Measurements from ENCODE around the gene PLCL2. TPM values are rescaled to one million over a fixed set of nuclear protein-coding genes. Genes with fewer than 3 reads are reported as not detected.

PLCL2 gene
- total and polyA plus RNA-seq, 2 donors: 7.0 to 17.8 TPM

- Histone ChIP-seq H3K9me3 (ENCODE audit: control insufficient read depth in 2 of 2, insufficient read depth in 1 of 2, low read length in 1 of 2) (no peaks in the 10 kb centered on the region), H3K4me3 (ENCODE audit: low read length in 2 of 2) (no peak overlapping the region), H3K27ac (ENCODE audit: low read depth in 1 of 2, low read length in 1 of 2) (peak overlapping the region in 1 of 2 donors; percentile 64), H3K4me1 (ENCODE audit: control insufficient read depth in 2 of 2, insufficient read depth in 2 of 2, low read length in 2 of 2) (peaks cover 17 to 53% of the 10 kb centered on the region in 2 donors), H3K27me3 (ENCODE audit: control insufficient read depth in 2 of 2, insufficient read depth in 1 of 2, low read length in 1 of 2) (no peaks in the 10 kb centered on the region), H3K36me3 (ENCODE audit: control insufficient read depth in 2 of 2, insufficient read depth in 2 of 2, low read length in 1 of 2) (no peaks in the 10 kb centered on the region)
- DNase-seq (ENCODE audit: low read depth in 6 of 9, low spot score in 9 of 9): peak in 4 of 9 donors; percentile 36 to 80 (median 55)
- 55% methylated on average over 11 of the region's 11 CpGs for whole genome bisulfite sequencing
These were observed 12.6 kb downstream of the PLCL2 start for GRCh38 chr3:16897254-16897926.

GRCh38 chr3:16898595-16899395 is 14.0 kb downstream of the PLCL2 start:
- 94% methylated on average over 7 of the region's 7 CpGs for WGBS
- Histone ChIP-seq H3K4me1 (ENCODE audit: control insufficient read depth in 2 of 2, insufficient read depth in 2 of 2, low read length in 2 of 2) (peaks cover 17 to 63% of the 10 kb centered on the region in 2 donors), H3K9me3 (ENCODE audit: control insufficient read depth in 2 of 2, insufficient read depth in 1 of 2, low read length in 1 of 2) (no peaks in the 10 kb centered on the region), H3K36me3 (ENCODE audit: control insufficient read depth in 2 of 2, insufficient read depth in 2 of 2, low read length in 1 of 2) (no peaks in the 10 kb centered on the region), H3K4me3 (ENCODE audit: low read length in 2 of 2) (no peak overlapping the region), H3K27ac (ENCODE audit: low read depth in 1 of 2, low read length in 1 of 2) (no peak overlapping the region), H3K27me3 (ENCODE audit: control insufficient read depth in 2 of 2, insufficient read depth in 1 of 2, low read length in 1 of 2) (no peaks in the 10 kb centered on the region)
- no peak for DNase-seq (ENCODE audit: low read depth in 6 of 9, low spot score in 9 of 9)

GRCh38 chr3:16899919-16900318 is 15.2 kb downstream of the PLCL2 start:
- Histone ChIP-seq H3K4me3 (ENCODE audit: low read length in 2 of 2) (no peak overlapping the region), H3K27me3 (ENCODE audit: control insufficient read depth in 2 of 2, insufficient read depth in 1 of 2, low read length in 1 of 2) (no peaks in the 10 kb centered on the region), H3K27ac (ENCODE audit: low read depth in 1 of 2, low read length in 1 of 2) (no peak overlapping the region), H3K9me3 (ENCODE audit: control insufficient read depth in 2 of 2, insufficient read depth in 1 of 2, low read length in 1 of 2) (no peaks in the 10 kb centered on the region), H3K36me3 (ENCODE audit: control insufficient read depth in 2 of 2, insufficient read depth in 2 of 2, low read length in 1 of 2) (no peaks in the 10 kb centered on the region), H3K4me1 (ENCODE audit: control insufficient read depth in 2 of 2, insufficient read depth in 2 of 2, low read length in 2 of 2) (peaks cover 20 to 71% of the 10 kb centered on the region in 2 donors)
- no peak for DNase-seq (ENCODE audit: low read depth in 6 of 9, low spot score in 9 of 9)
- WGBS: 9% methylated on average over 1 of the region's 1 CpG

GRCh38 chr3:16900779-16901440 is 16.2 kb downstream of the PLCL2 start:
- peaks cover 22 to 77% of the 10 kb centered on the region in 2 donors for H3K4me1 ChIP-seq (ENCODE audit: control insufficient read depth in 2 of 2, insufficient read depth in 2 of 2, low read length in 2 of 2)
- peak in 1 of 9 donors; percentile 71 for DNase-seq (ENCODE audit: low read depth in 6 of 9, low spot score in 9 of 9)
- 46% methylated on average over 4 of the region's 4 CpGs for WGBS
- H3K9me3 ChIP-seq (ENCODE audit: control insufficient read depth in 2 of 2, insufficient read depth in 1 of 2, low read length in 1 of 2): no peaks in the 10 kb centered on the region
- no peaks in the 10 kb centered on the region for H3K27me3 ChIP-seq (ENCODE audit: control insufficient read depth in 2 of 2, insufficient read depth in 1 of 2, low read length in 1 of 2)
- H3K27ac ChIP-seq (ENCODE audit: low read depth in 1 of 2, low read length in 1 of 2): peak overlapping the region in 1 of 2 donors; percentile 49
- no peaks in the 10 kb centered on the region for H3K36me3 ChIP-seq (ENCODE audit: control insufficient read depth in 2 of 2, insufficient read depth in 2 of 2, low read length in 1 of 2)
- H3K4me3 ChIP-seq (ENCODE audit: low read length in 2 of 2): no peak overlapping the region

GRCh38 chr3:16904423-16905417 is 20.0 kb downstream of the PLCL2 start:
- no peak for DNase-seq (ENCODE audit: low read depth in 6 of 9, low spot score in 9 of 9)
- peaks cover 19 to 47% of the 10 kb centered on the region in 2 donors for H3K4me1 ChIP-seq (ENCODE audit: control insufficient read depth in 2 of 2, insufficient read depth in 2 of 2, low read length in 2 of 2)
- no peak overlapping the region for H3K27ac ChIP-seq (ENCODE audit: low read depth in 1 of 2, low read length in 1 of 2)
- H3K36me3 ChIP-seq (ENCODE audit: control insufficient read depth in 2 of 2, insufficient read depth in 2 of 2, low read length in 1 of 2): no peaks in the 10 kb centered on the region
- 95% methylated on average over 4 of the region's 4 CpGs for WGBS
- H3K27me3 ChIP-seq (ENCODE audit: control insufficient read depth in 2 of 2, insufficient read depth in 1 of 2, low read length in 1 of 2): no peaks in the 10 kb centered on the region
- H3K9me3 ChIP-seq (ENCODE audit: control insufficient read depth in 2 of 2, insufficient read depth in 1 of 2, low read length in 1 of 2): no peaks in the 10 kb centered on the region
- no peak overlapping the region for H3K4me3 ChIP-seq (ENCODE audit: low read length in 2 of 2)

GRCh38 chr3:16905704-16906103 is 20.9 kb downstream of the PLCL2 start:
- peaks cover 17 to 42% of the 10 kb centered on the region in 2 donors for H3K4me1 ChIP-seq (ENCODE audit: control insufficient read depth in 2 of 2, insufficient read depth in 2 of 2, low read length in 2 of 2)
- no peak overlapping the region for H3K4me3 ChIP-seq (ENCODE audit: low read length in 2 of 2)
- WGBS: 98% methylated on average over 1 of the region's 1 CpG
- no peaks in the 10 kb centered on the region for H3K27me3 ChIP-seq (ENCODE audit: control insufficient read depth in 2 of 2, insufficient read depth in 1 of 2, low read length in 1 of 2)
- H3K27ac ChIP-seq (ENCODE audit: low read depth in 1 of 2, low read length in 1 of 2): peak overlapping the region in 1 of 2 donors; percentile 3
- DNase-seq (ENCODE audit: low read depth in 6 of 9, low spot score in 9 of 9): no peak
- no peaks in the 10 kb centered on the region for H3K9me3 ChIP-seq (ENCODE audit: control insufficient read depth in 2 of 2, insufficient read depth in 1 of 2, low read length in 1 of 2)
- H3K36me3 ChIP-seq (ENCODE audit: control insufficient read depth in 2 of 2, insufficient read depth in 2 of 2, low read length in 1 of 2): no peaks in the 10 kb centered on the region

GRCh38 chr3:16906682-16907081 is 21.9 kb downstream of the PLCL2 start:
- no peaks in the 10 kb centered on the region for H3K36me3 ChIP-seq (ENCODE audit: control insufficient read depth in 2 of 2, insufficient read depth in 2 of 2, low read length in 1 of 2)
- H3K9me3 ChIP-seq (ENCODE audit: control insufficient read depth in 2 of 2, insufficient read depth in 1 of 2, low read length in 1 of 2): no peaks in the 10 kb centered on the region
- H3K4me3 ChIP-seq (ENCODE audit: low read length in 2 of 2): no peak overlapping the region
- WGBS: 4% methylated on average over 2 of the region's 2 CpGs
- H3K27me3 ChIP-seq (ENCODE audit: control insufficient read depth in 2 of 2, insufficient read depth in 1 of 2, low read length in 1 of 2): no peaks in the 10 kb centered on the region
- peak in 1 of 9 donors; percentile 46 for DNase-seq (ENCODE audit: low read depth in 6 of 9, low spot score in 9 of 9)
- no peak overlapping the region for H3K27ac ChIP-seq (ENCODE audit: low read depth in 1 of 2, low read length in 1 of 2)
- H3K4me1 ChIP-seq (ENCODE audit: control insufficient read depth in 2 of 2, insufficient read depth in 2 of 2, low read length in 2 of 2): peaks cover 7 to 33% of the 10 kb centered on the region in 2 donors

- H3K27ac ChIP-seq (ENCODE audit: low read depth in 1 of 2, low read length in 1 of 2): no peak overlapping the region
- H3K4me1 ChIP-seq (ENCODE audit: control insufficient read depth in 2 of 2, insufficient read depth in 2 of 2, low read length in 2 of 2): peaks cover 5 to 29% of the 10 kb centered on the region in 2 donors
- DNase-seq (ENCODE audit: low read depth in 6 of 9, low spot score in 9 of 9): no peak
- H3K4me3 ChIP-seq (ENCODE audit: low read length in 2 of 2): no peak overlapping the region
- H3K27me3 ChIP-seq (ENCODE audit: control insufficient read depth in 2 of 2, insufficient read depth in 1 of 2, low read length in 1 of 2): no peaks in the 10 kb centered on the region
- H3K9me3 ChIP-seq (ENCODE audit: control insufficient read depth in 2 of 2, insufficient read depth in 1 of 2, low read length in 1 of 2): no peaks in the 10 kb centered on the region
- no peaks in the 10 kb centered on the region for H3K36me3 ChIP-seq (ENCODE audit: control insufficient read depth in 2 of 2, insufficient read depth in 2 of 2, low read length in 1 of 2)
These were observed 22.5 kb downstream of the PLCL2 start for GRCh38 chr3:16907243-16907642.
